Lower leg skin (tissue), 3 donors: ENCODE measurements around the gene CALCR.

ENCODE experiments used
- CTCF ChIP-seq, 3 donors: fragments of 450-650 bp; IDR thresholded peaks; one replicate each; pipeline ENCODE4 v1.5.1; 2016; ENCODE audit warnings: antibody characterized with exemption in 3 of 3, mild to moderate bottlenecking in 3 of 3, moderate library complexity in 2 of 3
- POLR2A ChIP-seq, 2 donors: fragments of 450-650 bp; IDR thresholded peaks; one replicate each; pipeline ENCODE4 v1.6.1; 2016 to 2017; ENCODE audit warnings: antibody characterized with exemption in 2 of 2, mild to moderate bottlenecking in 1 of 2, moderate library complexity in 1 of 2

- TF ChIP-seq CTCF (IDR thresholded peaks at IDR 0.05), result no peak
- no peak for TF ChIP-seq POLR2A (IDR thresholded peaks at IDR 0.05)
These were observed 4.9 kb upstream of the CALCR start for GRCh38 chr7:93579431-93579830.
